ENCODE data around the gene SAMD3. TPM values are rescaled to one million over a fixed set of nuclear protein-coding genes. Genes with fewer than 3 reads are reported as not detected.
A peak's percentile ranks its signal among the peaks of the same experiment; 100 is the strongest.

The SAMD3 gene
- total RNA-seq, 2 donors from 2014 or later, result 41.3 to 44.8 TPM

DNA sequence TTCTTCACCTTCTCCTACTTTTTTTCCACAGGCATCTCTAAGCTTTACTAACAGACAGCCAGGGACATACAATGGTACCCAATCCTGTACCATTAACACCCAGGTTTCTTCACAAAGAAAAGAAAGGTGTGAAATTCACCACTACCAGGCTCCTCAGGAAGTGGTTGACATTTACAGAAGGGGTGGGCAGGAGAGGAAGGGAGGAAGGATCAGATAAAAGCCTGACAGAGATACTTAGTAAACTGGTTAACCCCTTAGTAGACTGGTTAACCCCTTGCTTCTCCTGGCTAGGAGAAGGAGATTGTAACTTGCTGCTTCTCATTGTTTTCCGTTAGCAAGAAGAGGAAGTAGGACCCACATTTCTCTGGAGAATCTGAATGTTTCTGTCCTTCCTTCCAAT is 7.2 kb downstream of the SAMD3 start:
- no peaks in the 10 kb centered on the region for H3K4me1 ChIP-seq (ENCODE audit: control insufficient read depth, insufficient read depth, low read length)
- no peak overlapping the region for H3K27ac ChIP-seq (ENCODE audit: low read depth, low read length)
- Mint-ChIP-seq H3K9me3 (peaks cover 7% of the 10 kb centered on the region), H3K4me1 (peaks cover 47% of the 10 kb centered on the region), H3K36me3 (ENCODE audit: low read depth) (peaks cover 21% of the 10 kb centered on the region), H3K27me3 (ENCODE audit: insufficient read depth) (no peaks in the 10 kb centered on the region), H3K4me3 (peak overlapping the region; percentile 62), H3K27ac (peak overlapping the region; percentile 77)
- DNase-seq, result peak; percentile 81
- peaks cover 5% of the 10 kb centered on the region for H3K9me3 ChIP-seq (ENCODE audit: control insufficient read depth, low read length)
- TF ChIP-seq, protein P1, sequence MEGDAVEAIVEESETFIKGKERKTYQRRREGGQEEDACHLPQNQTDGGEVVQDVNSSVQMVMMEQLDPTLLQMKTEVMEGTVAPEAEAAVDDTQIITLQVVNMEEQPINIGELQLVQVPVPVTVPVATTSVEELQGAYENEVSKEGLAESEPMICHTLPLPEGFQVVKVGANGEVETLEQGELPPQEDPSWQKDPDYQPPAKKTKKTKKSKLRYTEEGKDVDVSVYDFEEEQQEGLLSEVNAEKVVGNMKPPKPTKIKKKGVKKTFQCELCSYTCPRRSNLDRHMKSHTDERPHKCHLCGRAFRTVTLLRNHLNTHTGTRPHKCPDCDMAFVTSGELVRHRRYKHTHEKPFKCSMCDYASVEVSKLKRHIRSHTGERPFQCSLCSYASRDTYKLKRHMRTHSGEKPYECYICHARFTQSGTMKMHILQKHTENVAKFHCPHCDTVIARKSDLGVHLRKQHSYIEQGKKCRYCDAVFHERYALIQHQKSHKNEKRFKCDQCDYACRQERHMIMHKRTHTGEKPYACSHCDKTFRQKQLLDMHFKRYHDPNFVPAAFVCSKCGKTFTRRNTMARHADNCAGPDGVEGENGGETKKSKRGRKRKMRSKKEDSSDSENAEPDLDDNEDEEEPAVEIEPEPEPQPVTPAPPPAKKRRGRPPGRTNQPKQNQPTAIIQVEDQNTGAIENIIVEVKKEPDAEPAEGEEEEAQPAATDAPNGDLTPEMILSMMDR (conservative IDR thresholded peaks at IDR 0.05), result no peak
- no peak overlapping the region for H3K9ac ChIP-seq (ENCODE audit: extremely low read depth, low read length, poor library complexity, severe bottlenecking)
- H3K36me3 ChIP-seq (ENCODE audit: control insufficient read depth, insufficient read depth, low read length), result no peaks in the 10 kb centered on the region
- no peaks in the 10 kb centered on the region for H3K27me3 ChIP-seq (ENCODE audit: control insufficient read depth, insufficient read depth, low read length, poor library complexity, severe bottlenecking)
- H3K4me3 ChIP-seq (ENCODE audit: low read length), result peak overlapping the region; percentile 83
- 0% methylated on average over 1 of the region's 1 CpG; no CpG with 5 or more reads in 1 of the 2 experiments for WGBS, 2 experiments (ENCODE audit: insufficient coverage in 1 of 2, insufficient read length in 1 of 2)

DNA sequence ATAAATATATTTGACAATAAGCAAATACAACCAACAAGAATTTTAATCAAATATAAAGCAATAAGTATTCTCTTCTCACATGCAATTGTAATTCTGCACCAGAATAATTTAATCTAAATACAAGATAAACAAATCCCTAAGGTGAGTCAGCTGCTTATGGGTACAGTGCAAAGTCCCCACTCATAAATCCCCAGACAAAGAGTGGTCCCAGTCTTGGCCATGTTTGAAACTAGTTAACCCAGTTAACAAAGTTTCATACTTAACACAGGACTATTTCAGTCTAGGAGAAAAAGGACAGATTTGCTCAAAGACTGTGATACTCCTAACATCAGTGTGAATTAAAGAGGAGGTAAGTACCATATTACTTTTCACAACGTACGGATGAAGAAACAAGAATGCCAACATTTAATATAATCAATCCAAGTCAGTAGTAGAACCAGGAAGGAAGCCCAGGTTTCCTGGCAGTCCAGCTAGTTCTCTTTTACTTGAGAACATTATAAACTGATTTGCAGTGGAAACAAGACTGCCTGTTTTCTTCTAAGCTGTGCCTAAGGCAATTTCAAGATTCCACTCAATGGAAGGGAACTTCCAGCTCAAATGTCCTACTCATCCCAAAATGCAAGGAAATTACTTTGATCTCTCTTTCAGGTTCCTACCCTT is 10.4 kb downstream of the SAMD3 start:
- peaks cover 33% of the 10 kb centered on the region for H3K9me3 ChIP-seq (ENCODE audit: control insufficient read depth, low read length)
- peaks cover 39% of the 10 kb centered on the region for H3K4me1 Mint-ChIP-seq
- H3K27ac ChIP-seq (ENCODE audit: low read depth, low read length), result no peak overlapping the region
- peak overlapping the region; percentile 68 for H3K4me3 ChIP-seq (ENCODE audit: low read length)
- H3K27me3 Mint-ChIP-seq (ENCODE audit: insufficient read depth), result no peaks in the 10 kb centered on the region
- H3K36me3 ChIP-seq (ENCODE audit: control insufficient read depth, insufficient read depth, low read length), result peaks cover 27% of the 10 kb centered on the region
- DNase-seq, result no peak
- peaks cover 33% of the 10 kb centered on the region for H3K9me3 Mint-ChIP-seq
- no peaks in the 10 kb centered on the region for H3K27me3 ChIP-seq (ENCODE audit: control insufficient read depth, insufficient read depth, low read length, poor library complexity, severe bottlenecking)
- H3K36me3 Mint-ChIP-seq (ENCODE audit: low read depth), result peaks cover 49% of the 10 kb centered on the region
- H3K4me3 Mint-ChIP-seq, result peak overlapping the region; percentile 62
- no peak overlapping the region for H3K27ac Mint-ChIP-seq
- no peak overlapping the region for H3K9ac ChIP-seq (ENCODE audit: extremely low read depth, low read length, poor library complexity, severe bottlenecking)
- no peaks in the 10 kb centered on the region for H3K4me1 ChIP-seq (ENCODE audit: control insufficient read depth, insufficient read depth, low read length)
- 62 to 66% methylated on average over 2 of the region's 2 CpGs for WGBS, 2 experiments (ENCODE audit: insufficient coverage in 1 of 2, insufficient read length in 1 of 2)
- TF ChIP-seq, protein P1 (conservative IDR thresholded peaks at IDR 0.05), result no peak

DNA sequence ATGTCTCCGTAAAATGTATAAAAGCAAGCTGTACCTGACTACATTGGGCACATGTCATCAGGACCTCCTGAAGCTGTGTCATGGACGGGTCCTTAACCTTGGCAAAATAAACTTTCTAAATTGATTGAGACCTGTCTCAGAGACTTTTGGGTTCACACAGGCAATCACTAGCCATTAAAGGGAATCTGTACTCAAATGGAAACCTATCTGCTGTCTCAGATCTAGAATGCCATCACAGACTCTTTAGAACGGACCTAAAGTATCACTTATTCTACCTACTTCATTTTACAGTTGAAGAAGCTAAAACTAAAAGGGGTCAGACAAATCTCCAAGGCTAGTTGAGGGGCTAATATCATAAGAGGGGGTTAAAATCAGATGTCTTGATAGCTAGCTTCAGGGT is 11.1 kb downstream of the SAMD3 start:
- Histone ChIP-seq H3K9ac (ENCODE audit: extremely low read depth, low read length, poor library complexity, severe bottlenecking) (no peak overlapping the region), H3K27me3 (ENCODE audit: control insufficient read depth, insufficient read depth, low read length, poor library complexity, severe bottlenecking) (no peaks in the 10 kb centered on the region), H3K27ac (ENCODE audit: low read depth, low read length) (no peak overlapping the region), H3K9me3 (ENCODE audit: control insufficient read depth, low read length) (peaks cover 33% of the 10 kb centered on the region), H3K4me3 (ENCODE audit: low read length) (no peak overlapping the region), H3K4me1 (ENCODE audit: control insufficient read depth, insufficient read depth, low read length) (no peaks in the 10 kb centered on the region), H3K36me3 (ENCODE audit: control insufficient read depth, insufficient read depth, low read length) (peaks cover 29% of the 10 kb centered on the region)
- H3K9me3 Mint-ChIP-seq, result peaks cover 34% of the 10 kb centered on the region
- WGBS, 2 experiments (ENCODE audit: insufficient coverage in 1 of 2, insufficient read length in 1 of 2), result 96% methylated on average over 2 to 3 of the region's 3 CpGs
- DNase-seq, result no peak
- peaks cover 55% of the 10 kb centered on the region for H3K36me3 Mint-ChIP-seq (ENCODE audit: low read depth)
- peak overlapping the region; percentile 62 for H3K4me3 Mint-ChIP-seq
- TF ChIP-seq, protein P1 (conservative IDR thresholded peaks at IDR 0.05), result no peak
- H3K27me3 Mint-ChIP-seq (ENCODE audit: insufficient read depth), result no peaks in the 10 kb centered on the region
- H3K4me1 Mint-ChIP-seq, result peaks cover 39% of the 10 kb centered on the region
- H3K27ac Mint-ChIP-seq, result no peak overlapping the region

Measured in endodermal cell (in vitro differentiated cells).